GM03348 (cell line): Measurements from ENCODE around the gene TRDMT1.

Experiments
- DNase-seq: peaks from one replicate; pipeline ENCODE4 v3.0.0; 2012; ENCODE audit warnings: low spot score

TRDMT1 gene

DNA sequence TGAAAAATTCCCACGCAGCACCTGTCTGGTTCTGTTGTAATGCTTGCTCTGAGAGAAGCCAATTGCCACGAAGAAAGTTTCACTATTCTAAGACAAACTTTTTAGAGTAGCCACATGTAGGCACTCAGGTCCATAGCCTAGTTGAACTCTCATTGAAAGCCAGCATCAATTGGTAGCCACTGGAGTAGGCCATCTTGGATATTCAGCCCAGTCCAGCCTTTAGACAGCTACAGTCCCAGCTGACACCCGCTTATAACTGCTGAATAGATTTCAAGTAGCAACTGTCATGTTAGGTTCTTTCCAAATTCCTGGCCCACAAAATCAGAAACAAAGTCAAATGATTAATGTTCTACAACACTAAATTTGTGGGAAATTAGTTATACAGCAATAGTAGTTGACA lies 103.5 kb downstream of the TRDMT1 start:
- DNase-seq: no peak
